ENCODE results near the gene TRPM4. TPM values are rescaled to one million over a fixed set of nuclear protein-coding genes. Genes with fewer than 3 reads are reported as not detected.
"Not testable (repeated sequence)": the region's sequence is repeated elsewhere in the genome, so short reads cannot be mapped to it uniquely, and the experiment has no call there.

Gene TRPM4
- total RNA-seq, 2 experiments from 2014 or later, result not detected

DNA sequence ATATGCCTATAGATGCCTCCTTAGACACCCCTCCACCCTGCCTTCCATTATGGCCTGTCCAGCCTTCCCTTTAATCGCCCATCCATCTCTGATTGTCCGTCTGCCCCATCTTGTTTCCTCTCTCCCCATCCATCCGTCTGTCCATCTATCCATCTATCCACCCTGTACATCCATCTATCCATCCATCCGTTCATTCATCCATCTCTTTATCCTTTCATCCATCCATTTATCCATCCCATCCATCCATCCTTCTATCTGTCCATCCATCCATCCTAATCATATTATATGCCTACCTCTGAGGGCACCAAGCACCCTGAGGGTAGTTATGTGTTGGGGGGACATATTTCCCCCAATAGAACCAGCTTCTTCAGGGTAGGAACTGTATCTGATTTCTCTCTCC lies 23.1 kb downstream of the TRPM4 start:
- H3K27me3 Mint-ChIP-seq (ENCODE audit: low read depth), result no peaks in the 10 kb centered on the region

GRCh38 chr19:49182010-49182847 lies 24.6 kb downstream of the TRPM4 start:
- POLR2A ChIA-PET; H3K27ac Mint-ChIP-seq; H3K4me1 Mint-ChIP-seq (ENCODE audit: low read depth); H3K9me3 Mint-ChIP-seq (ENCODE audit: insufficient read depth); ATAC-seq; H3K4me3 Mint-ChIP-seq; H3K36me3 Mint-ChIP-seq (ENCODE audit: low read depth); CTCF ChIA-PET; H3K27me3 Mint-ChIP-seq (ENCODE audit: low read depth); DNase-seq: not testable (repeated sequence)

More for the DNA sequence above, 23.1 kb downstream of the TRPM4 start:
- DNase-seq, result no peak
- Mint-ChIP-seq H3K9me3 (ENCODE audit: insufficient read depth) (peaks cover 9% of the 10 kb centered on the region), H3K4me1 (ENCODE audit: low read depth) (peaks cover 4% of the 10 kb centered on the region), H3K36me3 (ENCODE audit: low read depth) (peaks cover 2% of the 10 kb centered on the region), H3K27ac (no peak overlapping the region), H3K4me3 (no peak overlapping the region)
- ATAC-seq, result no peak
- ChIA-PET POLR2A (no interaction called here), CTCF (interaction anchor here (1.0 kb wide), 1 partner anchor 18 kb away, joined by 3 read pairs; no protein-coding TSS in a partner anchor)

- POLR2A ChIA-PET, result no interaction called here
- Mint-ChIP-seq H3K9me3 (ENCODE audit: insufficient read depth) (peaks cover 9% of the 10 kb centered on the region), H3K27me3 (ENCODE audit: low read depth) (no peaks in the 10 kb centered on the region), H3K4me1 (ENCODE audit: low read depth) (no peaks in the 10 kb centered on the region), H3K36me3 (ENCODE audit: low read depth) (peaks cover 2% of the 10 kb centered on the region), H3K27ac (no peak overlapping the region), H3K4me3 (no peak overlapping the region)
- no peak for ATAC-seq
- no peak for DNase-seq
- CTCF ChIA-PET, result no interaction called here
Measured at GRCh38 chr19:49182848-49183375, 25.3 kb downstream of the TRPM4 start.

GRCh38 chr19:49186108-49186507 lies 28.5 kb downstream of the TRPM4 start:
- DNase-seq, result no peak
- POLR2A ChIA-PET, result interaction anchor here (0.6 kb wide), 1 partner anchor 314 kb away, joined by 3 read pairs; no protein-coding TSS in a partner anchor
- Mint-ChIP-seq H3K27me3 (ENCODE audit: low read depth) (peaks cover 5% of the 10 kb centered on the region), H3K4me3 (no peak overlapping the region), H3K9me3 (ENCODE audit: insufficient read depth) (peaks cover 12% of the 10 kb centered on the region), H3K4me1 (ENCODE audit: low read depth) (peaks cover 19% of the 10 kb centered on the region), H3K27ac (no peak overlapping the region), H3K36me3 (ENCODE audit: low read depth) (peaks cover 2% of the 10 kb centered on the region)
- CTCF ChIA-PET, result interaction anchor here (1.1 to 3.4 kb wide), 2 partner anchors 12 to 89 kb away, joined by 3 to 19 read pairs; no protein-coding TSS in a partner anchor
- ATAC-seq, result no peak

DNA sequence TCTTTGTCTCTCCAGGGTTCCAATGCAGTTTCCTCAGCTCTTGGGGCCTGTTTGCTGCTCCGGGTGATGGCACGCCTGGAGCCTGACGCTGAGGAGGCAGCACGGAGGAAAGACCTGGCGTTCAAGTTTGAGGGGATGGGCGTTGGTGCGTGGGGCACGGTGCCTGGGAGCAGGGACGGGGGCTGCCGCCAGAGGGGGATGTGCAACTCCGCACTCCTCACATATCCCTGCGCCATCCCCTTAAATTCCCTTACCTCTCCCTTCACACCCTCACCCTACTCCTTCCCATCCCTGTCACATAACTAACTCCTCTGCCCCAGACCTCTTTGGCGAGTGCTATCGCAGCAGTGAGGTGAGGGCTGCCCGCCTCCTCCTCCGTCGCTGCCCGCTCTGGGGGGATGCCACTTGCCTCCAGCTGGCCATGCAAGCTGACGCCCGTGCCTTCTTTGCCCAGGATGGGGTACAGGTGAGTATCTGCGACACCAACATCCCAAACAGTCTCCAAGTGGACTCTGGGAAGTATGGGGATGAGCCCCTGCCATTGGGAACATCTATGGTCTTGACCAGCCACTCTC lies 31.1 kb downstream of the TRPM4 start:
- Mint-ChIP-seq H3K27ac (peak overlapping the region; percentile 20), H3K4me3 (no peak overlapping the region), H3K27me3 (ENCODE audit: low read depth) (peaks cover 5% of the 10 kb centered on the region), H3K36me3 (ENCODE audit: low read depth) (peaks cover 2% of the 10 kb centered on the region), H3K4me1 (ENCODE audit: low read depth) (peaks cover 19% of the 10 kb centered on the region), H3K9me3 (ENCODE audit: insufficient read depth) (peaks cover 12% of the 10 kb centered on the region)
- no peak for ATAC-seq
- DNase-seq, result no peak
- ChIA-PET POLR2A (interaction anchor here (0.7 kb wide), 1 partner anchor 662 kb away, joined by 4 read pairs; the partner anchor contains the start of gene PTOV1), CTCF (interaction anchor here (4.4 kb wide), 1 partner anchor 10 kb away, joined by 16 read pairs; no protein-coding TSS in a partner anchor)

GRCh38 chr19:49189259-49189658 lies 31.7 kb downstream of the TRPM4 start:
- ATAC-seq (no peak), DNase-seq (no peak)
- H3K9me3 Mint-ChIP-seq (ENCODE audit: insufficient read depth), result peaks cover 8% of the 10 kb centered on the region
- H3K4me1 Mint-ChIP-seq (ENCODE audit: low read depth), result peaks cover 19% of the 10 kb centered on the region
- CTCF ChIA-PET, result interaction anchor here (4.4 kb wide), 1 partner anchor 10 kb away, joined by 16 read pairs; no protein-coding TSS in a partner anchor
- H3K4me3 Mint-ChIP-seq, result no peak overlapping the region
- peaks cover 7% of the 10 kb centered on the region for H3K27me3 Mint-ChIP-seq (ENCODE audit: low read depth)
- no peaks in the 10 kb centered on the region for H3K36me3 Mint-ChIP-seq (ENCODE audit: low read depth)
- POLR2A ChIA-PET, result interaction anchor here (0.6 to 0.7 kb wide), 2 partner anchors 95 to 662 kb away, joined by 3 to 4 read pairs; partner anchors contain the start of gene PTOV1
- peak overlapping the region; percentile 20 for H3K27ac Mint-ChIP-seq

DNA sequence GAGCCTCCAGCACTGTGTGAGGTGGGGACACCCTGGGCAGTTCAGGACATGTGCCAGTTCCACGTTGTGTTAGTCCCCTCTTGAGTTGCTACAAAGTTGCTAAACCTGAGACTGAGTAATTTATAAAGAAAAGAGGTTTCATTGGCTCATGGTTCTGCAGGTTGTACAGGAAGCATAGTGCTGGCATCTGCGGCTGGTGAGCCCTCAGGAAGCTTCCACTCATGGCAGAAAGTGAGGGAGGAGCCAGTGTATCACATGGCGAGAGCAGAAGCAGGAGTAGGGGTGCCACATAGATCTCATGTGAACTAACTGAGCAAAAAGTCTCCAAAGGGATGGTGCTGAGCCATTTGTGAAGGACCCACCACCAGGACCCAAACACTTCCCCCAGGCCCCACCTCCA lies 33.2 kb downstream of the TRPM4 start:
- ATAC-seq (no peak), DNase-seq (no peak)
- ChIA-PET POLR2A (no interaction called here), CTCF (interaction anchor here (4.4 kb wide), 1 partner anchor 8 kb away, joined by 16 read pairs; no protein-coding TSS in a partner anchor)
- H3K27ac Mint-ChIP-seq, result no peak overlapping the region
- H3K36me3 Mint-ChIP-seq (ENCODE audit: low read depth), result no peaks in the 10 kb centered on the region
- H3K27me3 Mint-ChIP-seq (ENCODE audit: low read depth), result peaks cover 7% of the 10 kb centered on the region
- H3K4me3 Mint-ChIP-seq, result no peak overlapping the region
- peaks cover 19% of the 10 kb centered on the region for H3K4me1 Mint-ChIP-seq (ENCODE audit: low read depth)
- H3K9me3 Mint-ChIP-seq (ENCODE audit: insufficient read depth), result peaks cover 3% of the 10 kb centered on the region

DNA sequence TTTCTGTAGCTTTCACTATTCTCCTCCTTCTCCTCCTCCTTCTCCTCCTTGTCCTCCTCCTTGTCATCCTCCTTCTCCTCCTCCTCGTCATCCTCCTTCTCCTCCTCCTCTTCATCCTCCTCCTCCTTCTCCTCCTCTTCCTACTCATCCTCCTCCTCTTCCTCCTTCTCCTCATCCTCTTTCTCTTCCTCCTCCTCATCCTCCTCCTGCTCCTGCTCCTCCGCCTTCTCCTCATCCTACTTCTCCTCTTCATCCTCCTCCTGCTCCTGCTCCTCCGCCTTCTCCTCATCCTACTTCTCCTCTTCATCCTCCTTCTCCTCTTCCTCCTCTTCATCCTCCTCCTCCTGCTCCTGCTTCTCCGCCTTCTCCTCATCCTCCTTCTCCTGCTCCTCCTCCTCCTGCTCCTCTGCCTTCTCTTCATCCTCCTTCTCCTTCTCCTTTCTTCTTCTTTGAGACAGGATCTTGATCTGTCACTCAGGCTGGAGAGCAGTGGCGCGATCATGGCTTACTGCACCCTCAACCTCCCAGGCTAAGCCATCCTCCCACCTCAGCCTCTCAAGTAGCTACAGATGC lies 36.3 kb downstream of the TRPM4 start:
- ATAC-seq, result no peak
- Mint-ChIP-seq H3K4me3 (no peak overlapping the region), H3K9me3 (ENCODE audit: insufficient read depth) (peaks cover 3% of the 10 kb centered on the region), H3K27ac (no peak overlapping the region), H3K27me3 (ENCODE audit: low read depth) (peaks cover 5% of the 10 kb centered on the region), H3K4me1 (ENCODE audit: low read depth) (peaks cover 17% of the 10 kb centered on the region), H3K36me3 (ENCODE audit: low read depth) (no peaks in the 10 kb centered on the region)
- ChIA-PET CTCF (interaction anchor here (1.5 kb wide), 1 partner anchor 96 kb away, joined by 5 read pairs; no protein-coding TSS in a partner anchor), POLR2A (interaction anchor here (0.6 kb wide), 1 partner anchor 180 kb away, joined by 3 read pairs; no protein-coding TSS in a partner anchor)
- DNase-seq, result no peak

DNA sequence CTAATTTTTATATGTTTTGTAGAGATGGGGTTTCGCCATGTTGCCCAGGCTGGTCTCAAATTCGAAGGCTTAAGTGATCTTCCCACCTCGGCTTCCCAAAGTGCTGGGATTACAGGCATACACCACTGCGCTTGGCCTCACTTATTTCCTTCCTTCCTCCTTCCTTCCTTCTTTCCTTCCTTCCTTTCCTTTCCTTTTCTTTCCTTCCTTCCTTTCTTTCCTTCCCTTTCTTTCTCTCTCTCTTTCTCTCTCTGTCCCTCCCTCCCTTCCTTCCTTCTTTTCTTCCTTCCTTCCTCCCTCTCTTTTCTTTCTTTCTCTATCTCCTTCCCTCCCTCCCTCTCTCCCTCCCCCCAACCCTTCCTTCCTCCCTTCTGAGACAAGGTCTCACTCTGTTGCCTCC lies 36.8 kb downstream of the TRPM4 start:
- peaks cover 3% of the 10 kb centered on the region for H3K9me3 Mint-ChIP-seq (ENCODE audit: insufficient read depth)
- H3K4me1 Mint-ChIP-seq (ENCODE audit: low read depth), result peaks cover 12% of the 10 kb centered on the region
- CTCF ChIA-PET, result no interaction called here
- no peak overlapping the region for H3K27ac Mint-ChIP-seq
- POLR2A ChIA-PET, result no interaction called here
- peaks cover 2% of the 10 kb centered on the region for H3K27me3 Mint-ChIP-seq (ENCODE audit: low read depth)
- DNase-seq (no peak), ATAC-seq (no peak)
- no peak overlapping the region for H3K4me3 Mint-ChIP-seq
- no peaks in the 10 kb centered on the region for H3K36me3 Mint-ChIP-seq (ENCODE audit: low read depth)

- peaks cover 8% of the 10 kb centered on the region for H3K4me1 Mint-ChIP-seq (ENCODE audit: low read depth)
- no peaks in the 10 kb centered on the region for H3K36me3 Mint-ChIP-seq (ENCODE audit: low read depth)
- ChIA-PET CTCF (interaction anchor here (0.8 to 4.2 kb wide), 2 partner anchors 98 to 105 kb away, joined by 3 to 70 read pairs; no protein-coding TSS in a partner anchor), POLR2A (no interaction called here)
- DNase-seq (no peak), ATAC-seq (no peak)
- H3K4me3 Mint-ChIP-seq, result no peak overlapping the region
- no peak overlapping the region for H3K27ac Mint-ChIP-seq
- H3K27me3 Mint-ChIP-seq (ENCODE audit: low read depth), result peaks cover 2% of the 10 kb centered on the region
- H3K9me3 Mint-ChIP-seq (ENCODE audit: insufficient read depth), result no peaks in the 10 kb centered on the region
Measured at GRCh38 chr19:49196527-49197240, 39.1 kb downstream of the TRPM4 start.

GRCh38 chr19:49200238-49200862 lies 42.8 kb downstream of the TRPM4 start:
- H3K4me1 Mint-ChIP-seq (ENCODE audit: low read depth), result peaks cover 8% of the 10 kb centered on the region
- ChIA-PET CTCF (interaction anchor here (0.9 to 4.2 kb wide), 3 partner anchors 87 to 102 kb away, joined by 3 to 70 read pairs (median 3); partner anchors contain the start of gene LIN7B), POLR2A (no interaction called here)
- no peaks in the 10 kb centered on the region for H3K36me3 Mint-ChIP-seq (ENCODE audit: low read depth)
- no peak overlapping the region for H3K27ac Mint-ChIP-seq
- H3K9me3 Mint-ChIP-seq (ENCODE audit: insufficient read depth), result no peaks in the 10 kb centered on the region
- no peaks in the 10 kb centered on the region for H3K27me3 Mint-ChIP-seq (ENCODE audit: low read depth)
- peak; percentile 62 for ATAC-seq
- peak; percentile 23 for DNase-seq
- no peak overlapping the region for H3K4me3 Mint-ChIP-seq

Data from activated CD8-positive, alpha-beta T cell treated with anti-CD3 and anti-CD28 coated beads, Interleukin-2, amount 10 ng/mL, durations not matched to agents 7 days and 5 days (primary cell).